NCI-H187 treated with DMSO at 0.1 percent for 48 hours (cell line): ENCODE data around the gene TRMU.

Experiments
- DNase-seq: peaks from one replicate; lab custom pipeline; 2025; lab: John Stamatoyannopoulos, UW

Gene TRMU

DNA sequence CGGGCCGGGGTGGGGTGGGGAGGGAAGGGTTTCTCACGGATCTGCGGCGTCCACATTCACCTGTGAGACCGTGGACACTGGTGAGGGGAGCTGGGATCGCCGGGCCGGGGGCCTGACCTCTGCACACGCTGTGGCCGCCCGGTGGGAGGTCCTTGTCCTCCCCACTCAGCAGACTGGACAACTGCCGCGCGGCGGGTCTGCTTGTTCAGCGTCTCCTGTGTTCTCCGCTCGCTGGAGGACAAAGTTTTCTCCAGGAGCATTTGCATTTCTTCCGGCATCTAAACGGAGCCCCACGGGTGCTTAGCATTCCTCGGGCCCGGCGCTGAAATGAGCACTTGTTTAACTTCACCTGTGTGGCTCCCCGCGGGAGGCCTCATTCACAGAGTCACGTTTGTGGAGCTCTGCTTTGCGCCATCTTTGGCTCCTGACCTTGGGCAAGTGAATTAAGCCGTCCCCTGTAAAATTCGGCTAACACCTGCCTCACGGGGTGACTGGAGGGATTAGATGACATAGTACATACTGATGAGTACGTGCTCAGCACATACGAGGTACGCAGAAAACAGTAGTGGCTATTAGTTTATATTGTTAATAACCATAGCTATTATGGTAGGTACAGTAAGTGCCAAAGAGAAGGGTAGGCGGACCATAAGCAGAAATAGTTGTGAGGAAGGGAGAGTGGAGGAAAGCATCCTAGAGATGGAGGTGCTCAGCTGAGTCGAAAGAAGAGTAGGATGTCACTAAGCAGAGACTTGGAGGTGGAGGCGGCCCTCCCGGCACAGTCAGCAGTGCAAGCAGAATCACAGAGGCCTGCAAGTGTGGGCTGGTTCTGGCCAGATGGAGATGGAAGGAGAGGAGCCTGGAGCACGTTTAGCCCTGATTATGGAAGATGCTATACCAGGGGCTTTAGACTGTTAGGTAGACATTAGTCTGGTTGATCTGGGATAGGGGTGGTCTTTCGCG, 885 bp downstream of the TRMU start:
- DNase-seq, result no peak

DNA sequence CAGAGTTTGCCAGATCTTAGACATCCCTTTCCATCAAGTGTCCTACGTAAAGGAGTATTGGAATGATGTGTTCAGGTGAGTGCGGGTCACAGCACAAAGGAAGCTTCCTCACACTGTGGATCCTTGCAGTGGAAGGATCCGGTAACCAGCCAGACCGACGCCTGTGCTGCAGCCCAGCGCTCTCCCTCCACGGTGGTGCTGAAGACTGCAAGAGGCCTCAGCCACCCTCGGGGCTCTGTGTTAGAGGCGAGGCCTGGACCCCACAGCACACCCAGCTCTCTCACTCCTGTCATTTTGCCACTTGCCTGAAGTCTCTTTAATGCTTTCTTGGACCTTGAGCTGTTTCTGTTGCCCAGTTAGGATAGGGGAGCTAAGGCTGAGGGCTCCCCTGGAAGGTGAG, 2.4 kb downstream of the TRMU start:
- DNase-seq, result no peak

DNA sequence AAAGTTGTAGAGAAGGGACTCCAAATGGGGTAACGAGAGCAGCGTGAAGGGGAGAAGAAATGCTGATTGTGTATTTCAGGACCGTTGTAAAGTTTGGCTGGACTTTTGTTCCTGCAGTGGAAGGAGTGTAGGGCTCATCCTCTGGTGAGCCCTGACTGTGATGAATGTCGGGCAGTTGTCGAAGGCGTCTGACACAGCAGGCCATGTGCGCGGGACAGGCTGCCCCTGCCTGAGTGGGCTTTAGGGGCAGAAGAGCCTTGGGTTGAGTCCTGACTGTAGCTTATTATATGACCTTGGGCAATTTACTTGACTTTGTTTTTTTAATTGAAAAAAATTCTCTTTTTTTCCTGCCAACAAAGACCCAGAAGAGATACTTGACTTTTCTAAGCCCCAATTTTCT, 3.1 kb downstream of the TRMU start:
- no peak for DNase-seq

- no peak for DNase-seq
Observed at GRCh38 chr22:46339956-46340355, 4.4 kb downstream of the TRMU start.

DNA sequence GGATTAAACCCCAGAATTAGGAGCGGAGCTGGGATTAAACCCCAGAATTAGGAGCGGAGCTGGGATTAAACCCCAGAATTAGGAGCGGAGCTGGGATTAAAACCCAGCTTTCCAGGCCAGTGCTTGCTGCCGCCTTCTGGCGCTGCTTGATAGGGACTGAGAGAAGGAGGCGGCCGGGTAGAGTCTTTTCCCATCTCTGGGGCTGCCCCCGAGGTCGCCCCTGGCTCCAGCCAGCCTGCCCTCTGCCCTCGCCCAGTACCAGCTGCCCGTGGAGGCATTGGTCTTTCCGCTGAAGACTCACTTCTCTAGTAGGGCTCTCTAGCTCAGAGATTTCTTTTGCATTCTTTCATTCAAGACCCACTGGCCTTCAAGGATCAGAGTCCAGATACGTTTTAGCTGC, 5.2 kb downstream of the TRMU start:
- DNase-seq, result no peak

- DNase-seq, result no peak
Observed at GRCh38 chr22:46346680-46347405, 11.3 kb downstream of the TRMU start.

DNA sequence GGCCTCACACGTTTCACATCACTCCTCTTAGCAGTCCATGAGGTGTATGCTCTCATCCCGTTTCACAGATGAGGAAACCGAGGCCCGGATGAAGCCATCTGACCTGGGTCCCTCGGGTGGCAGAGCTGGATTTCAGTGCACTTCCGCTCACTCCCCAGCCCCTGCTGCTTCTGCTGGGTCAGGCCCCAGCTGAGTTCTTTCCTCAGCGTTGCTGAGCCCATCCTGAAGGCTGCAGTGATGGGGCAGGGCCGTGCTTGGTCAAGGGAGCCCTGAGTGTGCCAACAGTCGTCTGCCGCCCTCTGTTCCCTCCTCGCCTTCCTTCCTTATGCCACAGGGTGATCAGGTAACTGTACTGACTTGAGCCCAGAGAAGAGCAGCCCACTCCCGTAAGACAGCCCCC, 12.1 kb downstream of the TRMU start:
- no peak for DNase-seq

- no peak for DNase-seq
Observed at GRCh38 chr22:46348099-46348695, 12.7 kb downstream of the TRMU start.

- no peak for DNase-seq
Observed at GRCh38 chr22:46349238-46349637, 13.7 kb downstream of the TRMU start.

DNA sequence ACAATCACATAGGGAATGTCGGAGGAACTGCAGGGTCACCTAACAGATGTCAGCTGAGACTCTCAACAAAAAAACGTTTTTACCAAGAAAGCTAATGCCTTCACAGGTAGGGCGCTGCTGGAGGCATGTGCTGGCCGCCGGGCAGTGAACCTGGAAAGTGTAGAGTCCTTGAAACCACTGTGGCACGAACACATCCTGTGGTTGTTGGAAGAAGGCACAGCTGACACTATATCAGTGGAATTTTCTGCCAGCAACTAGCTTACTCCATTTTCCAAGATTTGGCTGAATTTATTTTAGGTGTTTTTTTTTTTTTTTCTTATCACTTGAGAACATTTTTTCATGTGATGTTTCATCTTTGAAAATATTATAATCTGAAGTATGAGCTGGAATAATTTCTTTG, 14.2 kb downstream of the TRMU start:
- no peak for DNase-seq

DNA sequence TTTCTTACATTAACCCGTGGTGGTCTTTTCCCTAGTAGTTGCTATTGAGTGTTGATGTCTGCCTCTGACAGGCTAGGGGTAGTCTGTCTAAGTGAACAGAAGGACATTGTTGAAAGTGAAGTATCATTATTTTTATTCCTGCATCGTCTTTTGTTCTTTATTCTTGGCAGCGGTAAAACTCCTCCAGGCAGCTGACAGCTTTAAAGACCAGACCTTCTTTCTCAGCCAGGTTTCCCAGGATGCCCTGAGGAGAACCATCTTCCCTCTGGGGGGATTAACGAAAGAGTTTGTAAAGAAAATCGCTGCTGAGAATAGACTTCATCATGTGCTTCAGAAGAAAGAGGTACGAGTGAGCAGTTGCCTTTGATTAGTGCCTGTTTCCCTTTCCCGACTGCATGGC, 14.6 kb downstream of the TRMU start:
- no peak for DNase-seq

DNA sequence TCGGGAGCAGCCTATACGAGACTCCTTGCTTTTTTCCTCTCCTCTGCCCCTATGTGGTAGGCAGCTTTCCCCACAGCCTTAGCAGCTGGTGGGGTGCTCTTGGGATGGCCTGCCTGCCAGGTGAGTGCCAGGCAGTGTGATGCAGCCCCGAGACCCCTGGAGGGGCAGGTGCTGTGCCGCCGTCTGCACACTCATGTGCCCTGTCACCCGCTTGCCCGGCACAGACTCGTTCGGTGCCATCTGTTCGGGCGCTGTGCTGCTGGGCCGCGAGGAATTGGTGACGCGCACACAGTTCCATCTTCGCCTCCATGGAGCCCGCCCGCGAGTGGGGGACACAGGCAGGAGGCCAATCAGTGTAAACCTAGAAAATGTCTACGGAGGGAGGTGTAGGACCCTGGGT, 15.1 kb downstream of the TRMU start:
- no peak for DNase-seq

GRCh38 chr22:46351131-46351735, 15.7 kb downstream of the TRMU start:
- no peak for DNase-seq

DNA sequence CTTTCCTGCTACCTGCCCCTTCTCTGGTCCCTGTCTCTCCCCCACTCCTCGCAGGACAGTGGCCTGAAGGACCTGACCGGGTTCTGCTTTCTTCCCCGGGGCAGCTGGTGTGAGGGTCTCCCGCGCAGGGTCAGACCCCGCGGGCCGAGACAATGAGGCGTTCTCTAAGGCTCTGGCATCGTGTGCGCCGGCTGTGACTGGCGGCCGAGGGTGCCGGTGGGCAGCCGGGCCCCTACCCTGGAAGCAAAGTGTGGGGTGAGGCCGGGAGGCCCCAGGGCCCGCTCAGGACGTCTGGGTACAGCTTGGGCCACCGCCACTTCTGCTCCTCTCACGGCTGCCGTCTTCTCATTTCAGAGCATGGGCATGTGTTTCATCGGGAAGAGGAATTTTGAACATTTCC, 16.3 kb downstream of the TRMU start:
- no peak for DNase-seq

DNA sequence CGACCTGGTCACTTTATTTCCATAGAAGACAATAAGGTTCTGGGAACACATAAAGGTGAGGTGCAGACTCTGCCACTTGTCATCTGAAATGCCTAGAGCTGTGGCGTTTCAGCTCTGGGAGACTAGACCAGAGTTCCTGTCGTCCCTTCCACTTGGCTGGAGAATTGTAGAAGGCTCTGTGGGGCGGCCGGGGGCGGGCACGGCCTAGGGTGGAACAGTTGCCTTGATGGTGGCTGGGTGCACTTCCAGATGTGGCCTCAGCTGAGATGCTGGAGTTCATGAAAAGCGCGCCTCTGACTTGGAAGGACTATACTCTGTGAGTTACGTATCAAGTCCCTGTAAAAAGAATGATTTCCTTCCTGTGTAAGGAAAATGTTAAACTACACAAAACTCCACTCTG, 16.8 kb downstream of the TRMU start:
- no peak for DNase-seq

DNA sequence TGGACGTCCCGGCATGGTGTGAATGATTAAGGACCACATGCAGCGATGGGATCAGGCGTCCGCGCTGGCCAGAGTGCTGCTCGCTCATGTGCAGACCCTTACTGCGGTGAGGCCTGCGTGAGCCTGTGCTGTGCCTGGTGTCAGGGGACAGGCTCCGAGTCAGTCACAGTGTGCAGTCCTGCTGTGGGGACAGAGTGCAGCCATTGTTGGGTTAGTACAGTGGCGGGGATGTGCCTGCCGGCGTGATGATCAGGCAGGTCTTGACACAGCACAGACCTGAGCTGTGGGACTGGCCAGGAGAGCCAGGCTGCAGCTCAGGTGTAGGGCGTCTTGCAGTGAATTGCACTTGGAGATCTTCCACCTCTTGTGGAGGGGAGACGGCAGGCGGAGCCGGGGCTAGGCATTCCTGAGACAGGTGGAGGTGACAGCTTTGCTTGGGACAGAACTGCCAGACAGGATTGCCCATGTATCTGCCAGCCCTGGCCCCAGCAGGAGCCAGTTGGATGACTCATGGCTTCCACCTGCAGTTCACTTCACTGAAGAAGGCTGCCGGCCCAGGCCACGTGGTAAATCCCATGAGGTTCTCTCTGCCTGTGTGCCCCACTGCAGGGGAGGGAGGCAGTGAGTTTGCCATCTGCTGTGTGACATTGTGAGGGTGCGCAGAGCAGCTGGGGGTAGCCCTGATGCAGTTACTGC, 17.3 kb downstream of the TRMU start:
- no peak for DNase-seq

DNA sequence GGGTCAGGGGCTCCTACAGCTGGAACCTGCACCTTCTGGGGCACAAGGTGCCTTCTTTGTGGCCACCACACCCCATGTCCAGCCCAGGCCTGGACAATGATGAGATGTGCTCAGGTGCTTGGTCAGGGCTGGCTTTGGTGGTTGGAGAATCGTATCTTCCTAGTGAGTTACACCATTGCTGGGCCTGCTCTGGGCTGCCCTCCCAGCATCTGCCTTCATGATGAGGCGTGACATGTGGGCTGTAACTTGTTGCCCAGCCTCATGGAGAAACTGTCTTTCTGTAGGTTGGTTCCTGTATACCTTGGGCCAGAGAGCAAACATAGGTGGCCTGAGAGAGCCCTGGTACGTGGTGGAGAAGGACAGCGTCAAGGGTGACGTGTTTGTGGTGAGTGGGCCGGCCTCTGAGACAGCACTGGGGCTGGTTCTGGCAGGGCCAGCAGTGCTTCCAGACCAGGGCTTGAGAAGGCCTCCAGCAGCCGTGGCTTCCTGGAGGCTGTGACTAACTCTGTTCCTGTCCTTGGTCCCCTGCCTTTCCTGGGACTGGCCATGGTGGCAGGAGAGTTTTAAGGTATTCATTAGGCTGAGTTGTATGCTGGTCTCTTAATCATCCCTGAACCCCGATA, 18.1 kb downstream of the TRMU start:
- no peak for DNase-seq

DNA sequence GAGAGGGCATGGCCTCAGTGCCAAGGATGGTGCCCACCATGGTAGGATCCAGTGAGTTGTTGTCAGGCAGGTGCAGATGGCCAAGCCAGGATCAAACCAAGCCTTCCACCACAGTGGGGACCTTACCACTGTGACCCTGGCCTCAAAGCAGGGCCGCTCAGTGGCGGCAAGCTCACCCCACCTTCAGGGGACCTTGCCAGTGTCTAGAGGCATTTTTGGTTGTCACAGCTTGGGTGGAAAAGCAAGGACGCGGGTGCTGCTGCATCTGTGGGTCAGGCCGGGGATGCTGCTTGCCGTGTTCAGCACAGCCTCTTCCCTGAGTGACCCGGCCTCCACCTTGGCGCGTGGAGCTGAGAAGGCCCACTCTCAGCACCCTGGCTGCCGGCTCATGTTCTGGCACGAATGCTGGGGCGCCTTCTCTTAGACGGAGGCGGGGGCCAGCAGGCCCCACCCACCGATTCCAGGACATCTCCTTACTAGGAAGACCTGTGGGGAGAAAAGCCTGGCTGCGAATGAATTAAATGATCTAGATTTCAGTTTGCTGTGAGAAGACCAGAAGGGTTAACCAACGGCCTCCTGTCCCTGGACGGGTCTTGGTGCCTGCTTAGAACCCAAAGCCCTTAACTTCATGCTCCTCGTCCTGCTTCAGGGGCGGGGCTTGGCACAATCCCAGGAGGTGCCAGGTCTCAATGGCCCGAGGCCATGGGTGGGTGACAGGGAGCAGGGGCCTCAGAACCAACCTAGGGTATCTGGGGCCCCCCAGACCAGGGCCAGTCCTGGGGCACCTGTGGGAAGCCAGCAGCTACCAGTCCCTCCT, 18.9 kb downstream of the TRMU start:
- DNase-seq, result no peak

DNA sequence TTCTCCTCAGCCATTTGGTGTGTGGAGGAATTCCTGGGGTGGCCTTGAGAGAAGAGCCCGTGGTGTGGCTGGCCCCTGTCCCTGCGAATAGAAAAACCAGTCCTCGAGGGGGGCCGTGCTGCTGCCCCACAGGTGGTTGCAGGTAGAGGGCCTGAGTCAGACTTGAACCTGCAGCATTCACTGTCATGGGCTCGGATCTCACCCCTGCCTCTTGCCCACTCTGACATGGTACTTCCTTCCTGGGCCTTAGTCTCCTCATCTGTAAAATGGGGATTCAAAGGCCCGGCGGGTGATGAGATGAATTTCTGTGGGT, 19.4 kb downstream of the TRMU start:
- DNase-seq, result no peak

DNA sequence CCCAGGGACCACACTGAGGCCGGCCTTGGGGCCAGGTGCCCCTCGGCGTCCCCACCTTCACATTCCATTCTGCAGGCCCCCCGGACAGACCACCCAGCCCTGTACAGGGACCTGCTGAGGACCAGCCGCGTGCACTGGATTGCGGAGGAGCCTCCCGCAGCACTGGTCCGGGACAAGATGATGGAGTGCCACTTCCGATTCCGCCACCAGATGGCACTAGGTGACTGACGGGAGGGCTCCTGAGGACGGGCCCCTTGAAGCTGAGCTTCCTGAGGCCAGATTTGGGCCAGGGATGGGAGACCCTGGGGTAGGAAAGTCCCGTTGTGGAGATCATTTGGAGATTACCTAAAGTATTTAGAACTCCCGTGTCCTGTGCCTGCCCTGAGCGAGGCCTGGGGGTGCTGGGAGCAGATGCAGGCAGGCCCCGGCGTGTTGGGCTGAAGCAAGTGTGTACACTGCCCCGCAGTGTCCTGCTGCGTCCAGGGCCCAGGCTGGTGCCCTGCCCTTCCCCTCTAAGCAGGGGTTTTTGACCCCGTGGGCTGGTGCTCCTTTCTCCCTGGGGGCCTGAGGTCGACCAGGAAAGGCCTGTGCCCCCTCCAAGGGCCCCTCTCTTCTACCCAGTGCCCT, 20.0 kb downstream of the TRMU start:
- no peak for DNase-seq
